Fibroblast of lung (primary cell): Measurements from ENCODE around the gene IL18R1. TPM values are rescaled to one million over a fixed set of nuclear protein-coding genes. Genes with fewer than 3 reads are reported as not detected.

Experiments used
- DNase-seq, 2 donors: peaks; one replicate each; pipeline versions ENCODE4 v3.0.0 to v3.0.0-alpha.2; 2010; ENCODE audit warnings: low read depth in 2 of 2
- H2AFZ ChIP-seq: 2 replicates; pipeline ENCODE4 v1.5.1; 2012; ENCODE audit warnings: low read length, control low read depth, inconsistent platforms
- H3K27ac ChIP-seq: 2 replicates; pipeline ENCODE4 v1.5.1; 2011; ENCODE audit warnings: low read length, control low read depth; ENCODE audit not compliant: insufficient read depth
- H3K27me3 ChIP-seq: 2 replicates; pipeline ENCODE4 v1.5.1; 2011; ENCODE audit warnings: mild to moderate bottlenecking, low read length; ENCODE audit not compliant: control insufficient read depth, insufficient read depth
- H3K36me3 ChIP-seq: 2 replicates; pipeline ENCODE4 v1.5.1; 2011; ENCODE audit warnings: low read length; ENCODE audit not compliant: control insufficient read depth, insufficient read depth
- H3K4me1 ChIP-seq: 2 replicates; pipeline ENCODE4 v1.5.1; 2011; ENCODE audit warnings: low read length; ENCODE audit not compliant: control insufficient read depth, insufficient read depth; ENCODE audit errors: extremely low read depth
- H3K4me2 ChIP-seq: 2 replicates; pipeline ENCODE4 v1.5.1; 2011; ENCODE audit warnings: low read length, control low read depth; ENCODE audit not compliant: insufficient read depth; ENCODE audit errors: extremely low read depth
- H3K4me3 ChIP-seq, 4 experiments: fragments of 200-600 bp in 1 of 4; sonication (generic) in 1 of 4; replicated peaks in 1 of 4; 2 replicates each; pipeline ENCODE4 v1.5.1; 2011 to 2016; ENCODE audit warnings: low read length in 4 of 4, low read depth in 3 of 4, mild to moderate bottlenecking in 3 of 4, control low read depth in 2 of 4, inconsistent platforms in 1 of 4, mixed read lengths in 1 of 4; ENCODE audit not compliant: insufficient read depth in 1 of 4; ENCODE audit errors: control extremely low read depth in 1 of 4
- H3K79me2 ChIP-seq: 2 replicates; pipeline ENCODE4 v1.5.1; 2012; ENCODE audit warnings: mild to moderate bottlenecking, low read length, inconsistent platforms; ENCODE audit not compliant: control insufficient read depth, insufficient read depth
- H3K9ac ChIP-seq: 2 replicates; pipeline ENCODE4 v1.5.1; 2011; ENCODE audit warnings: mild to moderate bottlenecking, low read length, control low read depth; ENCODE audit not compliant: insufficient read depth
- H3K9me3 ChIP-seq: 2 replicates; pipeline ENCODE4 v1.5.1; 2012; ENCODE audit warnings: low read depth, low read length; ENCODE audit not compliant: control insufficient read depth, insufficient read depth
- H4K20me1 ChIP-seq: 2 replicates; pipeline ENCODE4 v1.5.1; 2011; ENCODE audit warnings: low read length; ENCODE audit not compliant: control insufficient read depth, insufficient read depth; ENCODE audit errors: extremely low read depth
- CTCF ChIP-seq, 2 donors: IDR thresholded peaks in 1 of 2; conservative IDR thresholded peaks in 1 of 2; 1 replicate in 1 of 2; 2 replicates in 1 of 2; pipeline ENCODE4 v1.5.1; 2011 to 2012; ENCODE audit warnings: low read length in 2 of 2, control low read depth in 1 of 2, inconsistent platforms in 1 of 2, low read depth in 1 of 2, mild to moderate bottlenecking in 1 of 2
- EZH2 ChIP-seq: IDR thresholded peaks from 2 replicates; pipeline ENCODE4 v1.5.1; 2012; ENCODE audit warnings: low read length, control low read depth, mild to moderate bottlenecking; ENCODE audit errors: missing control alignments
- polyA plus RNA-seq, 2 donors: library from polyadenylated mRNA; depleted of rRNA in 1 of 2; stranded (reverse) in 1 of 2; unstranded in 1 of 2; fragments of >200 nt; gene quantifications; 2 replicates each; pipeline ENCODE4 v1.2.1, GENCODE V29; 2011 to 2012; ENCODE audit warnings: missing spikeins in 1 of 2
- total RNA-seq: library from RNA; depleted of rRNA; stranded (reverse); fragments of >200 nt; gene quantifications from 2 replicates; pipeline ENCODE4 v1.2.1, GENCODE V29; 2014

Gene IL18R1
- total and polyA plus RNA-seq, 2 donors (not counting 1 experiment from before 2014, with no cell fraction given) = 0.10 to 0.50 TPM

GRCh38 chr2:102446936-102447335 is 91.3 kb downstream of the IL18R1 start:
- Histone ChIP-seq H4K20me1 (no peaks in the 10 kb centered on the region), H3K9ac (no peak overlapping the region), H3K4me2 (no peak overlapping the region), H2AFZ (no peak overlapping the region), H3K27ac (no peak overlapping the region), H3K27me3 (no peaks in the 10 kb centered on the region), H3K4me1 (no peaks in the 10 kb centered on the region), H3K36me3 (no peaks in the 10 kb centered on the region), H3K4me3 (no peak overlapping the region), H3K79me2 (no peaks in the 10 kb centered on the region), H3K9me3 (no peaks in the 10 kb centered on the region)
- TF ChIP-seq EZH2 (no peak), CTCF (conservative IDR thresholded peaks at IDR 0.05 in 1 of 2, IDR thresholded peaks at IDR 0.05 in 1 of 2; ENCODE audit: low read depth in 1 of 2, low read length in 2 of 2) (no peak)
- no peak for DNase-seq

Other genes starting within 250 kb of the IL18R1 start
- 110 and 173 TPM in 2 replicates for gene IL1R1, start 213.1 kb upstream of the IL18R1 start, total RNA-seq
- 167 and 232 TPM in 2 replicates for gene IL1R1, start 213.1 kb upstream of the IL18R1 start, polyA plus RNA-seq
- 2.6 and 3.1 TPM in 2 replicates for gene IL1RL2, start 168.8 kb upstream of the IL18R1 start, total RNA-seq
- gene IL1RL2, start 168.8 kb upstream of the IL18R1 start, polyA plus RNA-seq = 0.28 and 0.66 TPM in 2 replicates
- gene IL1RL1, start 44.2 kb upstream of the IL18R1 start, total RNA-seq = 0.50 and 4.6 TPM in 2 replicates
- gene IL1RL1, start 44.2 kb upstream of the IL18R1 start, polyA plus RNA-seq = 0.02 and 0.14 TPM in 2 replicates
- under 0.01 TPM in 1 of 2 replicates, not detected in the other for gene IL18RAP, start 67.4 kb downstream of the IL18R1 start, total RNA-seq
- gene IL18RAP, start 67.4 kb downstream of the IL18R1 start, polyA plus RNA-seq = not detected in 2 replicates
- gene SLC9A4, start 117.4 kb downstream of the IL18R1 start, total RNA-seq = not detected in 2 replicates
- gene SLC9A4, start 117.4 kb downstream of the IL18R1 start, polyA plus RNA-seq = not detected in 2 replicates